GM18870 (cell line): Measurements from ENCODE around the gene C7.
"Not testable (repeated sequence)": the region's sequence is repeated elsewhere in the genome, so short reads cannot be mapped to it uniquely, and the experiment has no call there.

Experiments used
- ATAC-seq: cut with Tn5 transposase; IDR thresholded peaks from one replicate; pipeline ENCODE4 v1.9.1; 2021; ENCODE audit warnings: moderate library complexity; ENCODE audit not compliant: unreplicated experiment

The C7 gene

DNA sequence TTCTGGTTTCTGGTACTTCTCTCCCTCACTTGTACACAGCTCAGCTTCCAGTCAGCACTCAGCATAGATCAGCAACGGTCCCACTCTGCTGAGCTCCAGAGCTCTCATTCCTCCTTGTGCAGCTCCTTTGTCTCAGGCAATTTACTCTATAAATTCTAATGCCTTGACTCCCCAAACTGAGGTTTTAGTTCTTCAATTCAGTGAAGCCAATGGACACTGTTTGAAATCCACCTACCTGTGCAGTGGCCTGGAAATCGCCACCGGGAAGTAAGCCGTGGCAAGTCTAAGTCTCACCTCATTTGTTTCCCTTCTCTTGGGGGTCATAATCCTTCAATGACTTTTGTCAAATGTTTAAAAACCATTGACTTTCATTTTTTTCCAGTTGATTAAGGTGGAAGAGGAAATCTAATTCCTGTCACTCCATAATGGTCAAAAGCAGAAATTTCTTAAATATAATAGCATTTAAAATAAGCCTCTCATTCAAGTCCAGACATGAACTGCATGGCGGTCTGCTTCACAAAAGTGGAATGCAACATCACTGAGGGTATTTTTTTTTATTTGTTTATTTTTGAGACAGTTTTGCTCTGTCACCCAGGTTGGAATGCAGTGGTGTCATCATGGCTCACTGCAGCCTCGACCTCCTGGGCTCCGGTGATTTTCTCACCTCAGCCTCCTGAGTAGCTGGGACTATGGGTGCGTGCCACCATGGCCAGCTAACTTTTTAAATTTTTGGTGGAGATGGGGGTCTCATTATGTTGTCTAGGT, 79.6 kb downstream of the C7 start:
- no peak for ATAC-seq

DNA sequence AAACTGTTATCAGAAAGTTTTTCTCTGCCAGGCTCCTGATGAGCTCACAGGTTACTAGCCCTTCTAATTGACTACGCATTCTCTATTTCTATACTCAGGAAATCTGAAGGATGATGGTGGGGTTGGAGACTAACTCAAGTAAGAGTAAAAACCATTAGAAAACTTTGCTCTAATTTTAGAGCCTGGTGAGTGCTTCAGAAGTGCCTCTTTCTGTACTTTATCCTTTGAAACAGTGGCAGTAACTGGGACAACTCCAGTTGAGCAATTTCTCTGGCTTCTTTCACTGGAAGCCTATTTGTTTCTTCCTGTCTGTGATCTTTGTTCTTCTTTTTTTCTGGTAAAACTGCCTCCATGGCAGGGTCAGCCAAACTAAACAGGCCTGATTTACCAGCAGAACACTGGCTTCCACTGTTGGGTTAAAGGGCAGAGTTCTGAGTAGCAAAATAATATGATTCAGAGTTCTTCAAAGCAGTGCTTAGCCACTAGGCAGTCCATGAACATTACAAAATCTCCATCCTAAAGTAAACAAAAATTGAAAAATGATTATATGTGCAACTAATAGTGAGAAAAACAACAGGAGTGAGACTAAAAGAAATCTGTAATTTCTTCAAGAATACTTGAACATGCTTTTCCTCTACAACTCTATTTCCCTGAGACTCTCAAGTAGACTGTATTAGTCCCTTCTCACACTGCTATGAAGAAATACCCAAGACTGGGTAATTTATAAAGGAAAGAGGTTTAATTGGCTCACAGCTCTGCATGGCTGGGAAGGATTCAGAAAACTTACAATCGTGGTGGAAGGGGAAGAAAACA, 82.1 kb downstream of the C7 start:
- no peak for ATAC-seq

DNA sequence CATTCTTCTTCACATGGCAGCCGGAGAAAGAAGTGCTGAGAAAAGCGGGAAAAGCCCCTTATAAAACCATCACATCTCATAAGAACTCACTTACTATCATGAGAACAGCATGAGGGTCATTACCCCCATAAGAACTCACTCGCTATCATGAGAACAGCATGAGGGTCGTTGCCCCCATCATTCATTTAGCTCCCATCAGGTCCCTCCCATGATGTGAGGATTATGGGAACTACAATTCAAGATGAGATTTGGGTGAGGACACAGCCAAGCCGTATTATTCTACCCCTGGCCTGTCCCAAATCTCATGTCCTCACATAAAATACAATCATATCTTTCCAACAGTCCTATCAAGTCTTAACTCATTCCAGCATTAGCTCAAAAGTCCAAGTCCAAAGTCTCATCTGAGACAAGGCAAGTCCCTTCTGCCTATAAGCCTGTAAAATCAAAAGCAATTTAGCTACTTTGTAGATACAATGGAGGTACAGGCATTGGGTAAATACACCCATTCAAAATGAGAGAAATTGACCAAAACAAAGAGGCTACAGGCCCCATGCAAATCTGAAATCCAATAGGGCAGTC, 82.8 kb downstream of the C7 start:
- ATAC-seq, result no peak

GRCh38 chr5:40995801-40996586, 86.7 kb downstream of the C7 start:
- no peak for ATAC-seq

- no peak for ATAC-seq
Observed at GRCh38 chr5:40999142-40999541, 89.8 kb downstream of the C7 start.

DNA sequence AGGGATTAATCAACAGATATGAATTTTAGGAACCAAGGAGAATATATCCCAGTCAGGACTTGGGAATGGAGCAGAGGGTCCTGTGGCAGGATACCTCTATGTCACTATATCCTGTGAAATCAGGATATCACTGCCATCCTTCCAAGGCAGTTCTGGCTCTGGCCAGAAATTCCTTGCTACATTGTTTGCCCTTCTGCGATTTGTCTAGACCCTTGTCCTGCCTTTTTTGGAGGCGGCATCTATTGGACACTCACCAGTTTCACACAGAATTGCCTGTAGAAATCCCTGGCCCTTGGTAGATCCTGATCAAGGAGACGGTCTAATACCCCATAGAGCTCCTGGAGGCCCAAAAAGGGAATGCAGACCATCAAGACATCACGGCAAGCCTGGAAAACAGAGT, 90.7 kb downstream of the C7 start:
- ATAC-seq, result no peak

GRCh38 chr5:41003670-41004376, 94.5 kb downstream of the C7 start:
- ATAC-seq, result no peak

GRCh38 chr5:41004931-41005330, 95.6 kb downstream of the C7 start:
- no peak for ATAC-seq

DNA sequence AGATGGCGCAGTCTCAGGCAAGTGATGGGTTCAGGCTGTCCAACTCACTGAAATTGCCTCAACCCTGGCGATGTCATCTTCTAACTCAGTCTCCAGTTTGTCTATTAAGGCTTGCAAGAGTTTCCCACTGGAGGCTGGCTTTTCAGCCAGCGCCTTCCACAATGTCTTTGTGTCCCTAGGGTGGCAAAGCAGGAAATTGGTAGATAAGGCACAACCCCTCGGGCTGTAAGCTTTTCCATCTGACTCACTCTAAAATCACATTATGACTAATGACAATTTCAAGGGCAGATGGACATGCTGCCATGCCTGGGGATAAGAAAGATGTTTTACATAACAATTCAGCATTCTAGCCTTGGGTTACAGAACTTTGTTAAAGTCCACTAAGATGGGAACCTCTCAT, 99.9 kb downstream of the C7 start:
- ATAC-seq, result no peak

GRCh38 chr5:41010572-41010971, 101.3 kb downstream of the C7 start:
- no peak for ATAC-seq

GRCh38 chr5:41012318-41012717, 103.0 kb downstream of the C7 start:
- ATAC-seq, result no peak

DNA sequence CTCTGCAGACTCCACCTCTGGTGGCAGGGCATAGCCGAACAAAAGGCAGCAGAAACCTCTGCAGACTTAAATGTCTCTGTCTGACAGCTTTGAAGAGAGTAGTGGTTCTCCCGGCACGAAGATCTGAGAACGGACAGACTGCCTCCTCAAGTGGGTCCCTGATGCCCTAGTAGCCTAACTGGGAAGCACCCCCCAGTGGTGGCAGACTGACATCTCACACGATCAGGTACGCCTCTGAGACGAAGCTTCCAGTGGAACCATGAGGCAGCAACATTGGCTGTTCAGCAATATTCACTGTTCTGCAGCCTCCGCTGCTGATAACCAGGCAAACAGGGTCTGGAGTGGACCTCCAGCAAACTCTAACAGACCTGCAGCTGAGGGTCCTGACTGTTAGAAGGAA, 113.3 kb downstream of the C7 start:
- ATAC-seq, result not testable (repeated sequence)
